Kidney (tissue), 14 donors: ENCODE data around the gene AMOTL2. TPM values are rescaled to one million over a fixed set of nuclear protein-coding genes. Genes with fewer than 3 reads are reported as not detected.

Experiments
- DNase-seq, 5 donors: peaks; one replicate each; pipeline ENCODE4 v3.0.0-alpha.2; 2013 to 2020
- FAIRE-seq: peaks from 2 replicates; lab custom pipeline; 2012; peaks lifted over from hg19 to GRCh38; lab: Jason Lieb, UNC
- H3K27ac ChIP-seq, 2 donors: one replicate each; pipeline ENCODE4 v1.7.0; 2013; ENCODE audit warnings: low read depth in 2 of 2, low read length in 2 of 2, inconsistent platforms in 1 of 2
- H3K27me3 ChIP-seq: one replicate; pipeline ENCODE4 v1.7.1; 2013; ENCODE audit warnings: low read length, inconsistent platforms; ENCODE audit not compliant: control insufficient read depth, insufficient read depth
- H3K36me3 ChIP-seq, 3 donors: one replicate each; pipeline versions ENCODE4 v1.7.0 to v1.7.1; 2013; ENCODE audit warnings: low read length in 3 of 3, control low read depth in 1 of 3, inconsistent platforms in 1 of 3; ENCODE audit not compliant: insufficient read depth in 3 of 3, control insufficient read depth in 2 of 3
- H3K4me1 ChIP-seq, 3 donors: one replicate each; pipeline versions ENCODE4 v1.7.0 to v1.7.1; 2013; ENCODE audit warnings: low read length in 3 of 3, inconsistent platforms in 1 of 3, low read depth in 1 of 3; ENCODE audit not compliant: control insufficient read depth in 2 of 3, insufficient read depth in 2 of 3
- H3K4me3 ChIP-seq, 3 donors: one replicate each; pipeline versions ENCODE4 v1.7.0 to v1.8.1; 2013; ENCODE audit warnings: low read length in 3 of 3, control low read depth in 1 of 3, inconsistent platforms in 1 of 3
- H3K9ac ChIP-seq, 3 donors: one replicate each; pipeline versions ENCODE4 v1.7.0 to v1.7.1; 2013; ENCODE audit warnings: low read length in 3 of 3, control low read depth in 1 of 3, inconsistent platforms in 1 of 3
- H3K9me3 ChIP-seq, 3 donors: one replicate each; pipeline versions ENCODE4 v1.7.0 to v1.7.1; 2013; ENCODE audit warnings: low read length in 3 of 3, control low read depth in 1 of 3, inconsistent platforms in 1 of 3; ENCODE audit not compliant: control insufficient read depth in 2 of 3, insufficient read depth in 1 of 3
- CTCF ChIP-seq: IDR thresholded peaks from 3 replicates; pipeline ENCODE4 v1.5.1; 2012; ENCODE audit warnings: mild to moderate bottlenecking, moderate library complexity, borderline replicate concordance; ENCODE audit not compliant: insufficient read depth; ENCODE audit errors: extremely low read depth
- intact Hi-C: fragments of 100-400 bp; cut with DNase I; formaldehyde crosslinking; loops from one replicate; pipeline ENCODE4 v1.11.1; 2022
- polyA plus RNA-seq: library from polyadenylated mRNA; stranded (reverse); fragments of 350-450 nt; fragmentation: Illumina TruSeq; extraction: RNeasy Lipid Tissue Mini Kit (QIAGEN cat#74804); gene quantifications from one replicate; pipeline ENCODE4 v1.2.3, GENCODE V29; 2014; ENCODE audit warnings: low read depth, low replicate concordance; ENCODE audit not compliant: insufficient read depth
- total RNA-seq: library from RNA; stranded (reverse); fragmentation: NEBNext Ultra II Directional; extraction: Animal tissue kit (Norgen Biotek cat#: 25700); gene quantifications from one replicate; pipeline ENCODE4 v1.2.1, GENCODE V29; 2021
- donor health status: control.
- donor health status: control.
- donor health status: control.
- donor health status: control.
- donor health status: control.
- donor health status: DM: yes; HTN: yes; CAD: no.
- donor health status: Normal renal cell carcinoma (clear cell type).

Gene AMOTL2
- total and polyA plus RNA-seq, 2 donors from 2014 or later = 19.5 to 83.5 TPM

GRCh38 chr3:134323966-134324962 is 50.0 kb downstream of the AMOTL2 start:
- H3K4me3 ChIP-seq = no peak overlapping the region
- intact Hi-C loops = no loop called here
- H3K9me3 ChIP-seq = no peaks in the 10 kb centered on the region
- H3K27me3 ChIP-seq = no peaks in the 10 kb centered on the region
- FAIRE-seq (no peak), DNase-seq (peak in 1 of 5 donors; percentile 19)
- H3K27ac ChIP-seq = no peak overlapping the region
- peaks cover 2 to 25% (median 24%) of the 10 kb centered on the region in 3 donors for H3K4me1 ChIP-seq
- no peaks in the 10 kb centered on the region for H3K36me3 ChIP-seq
- no peak for TF ChIP-seq CTCF
- H3K9ac ChIP-seq = no peak overlapping the region

GRCh38 chr3:134322286-134322685 is 52.0 kb downstream of the AMOTL2 start:
- no peak overlapping the region for H3K4me3 ChIP-seq
- intact Hi-C loops = no loop called here
- H3K9me3 ChIP-seq = no peaks in the 10 kb centered on the region
- no peak for FAIRE-seq
- H3K9ac ChIP-seq = no peak overlapping the region
- H3K36me3 ChIP-seq = no peaks in the 10 kb centered on the region
- no peaks in the 10 kb centered on the region for H3K27me3 ChIP-seq
- no peak overlapping the region for H3K27ac ChIP-seq
- no peak for DNase-seq
- peaks cover 2 to 21% (median 20%) of the 10 kb centered on the region in 3 donors for H3K4me1 ChIP-seq
- no peak for TF ChIP-seq CTCF

- Histone ChIP-seq H3K27ac (no peak overlapping the region), H3K4me3 (no peak overlapping the region), H3K9me3 (no peaks in the 10 kb centered on the region), H3K4me1 (peaks cover 0 to 9% (median 7%) of the 10 kb centered on the region in 3 donors), H3K36me3 (no peaks in the 10 kb centered on the region), H3K27me3 (no peaks in the 10 kb centered on the region), H3K9ac (no peak overlapping the region)
- no peak for TF ChIP-seq CTCF
- intact Hi-C loops = no loop called here
- FAIRE-seq (no peak), DNase-seq (no peak)
These were observed 53.5 kb downstream of the AMOTL2 start for GRCh38 chr3:134320749-134321148.
